Measurements from ENCODE around the gene WNT7B.

The WNT7B gene

DNA sequence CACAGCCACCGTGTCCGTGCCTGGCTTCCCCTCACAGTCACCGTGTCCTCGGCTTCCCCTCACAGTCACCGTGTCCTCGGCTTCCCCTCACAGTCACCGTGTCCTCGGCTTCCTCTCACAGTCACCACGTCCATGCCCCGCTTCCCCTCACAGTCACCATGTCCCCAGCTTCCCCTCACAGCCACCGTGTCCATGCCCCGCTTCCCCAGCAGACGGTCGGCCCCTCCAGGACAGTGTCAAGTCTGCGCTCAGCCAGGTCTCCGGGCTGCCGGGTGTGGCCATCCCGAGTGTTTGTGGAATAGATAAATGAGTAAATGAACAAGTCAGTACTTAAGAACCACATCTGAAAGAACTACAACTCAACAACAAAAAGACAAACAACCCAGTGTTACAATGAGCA is 23.8 kb downstream of the WNT7B start:
- no peak for DNase-seq (ENCODE audit: low spot score)

GRCh38 chr22:45952553-45952952 is 24.4 kb downstream of the WNT7B start:
- no peak for DNase-seq (ENCODE audit: low spot score)

DNA sequence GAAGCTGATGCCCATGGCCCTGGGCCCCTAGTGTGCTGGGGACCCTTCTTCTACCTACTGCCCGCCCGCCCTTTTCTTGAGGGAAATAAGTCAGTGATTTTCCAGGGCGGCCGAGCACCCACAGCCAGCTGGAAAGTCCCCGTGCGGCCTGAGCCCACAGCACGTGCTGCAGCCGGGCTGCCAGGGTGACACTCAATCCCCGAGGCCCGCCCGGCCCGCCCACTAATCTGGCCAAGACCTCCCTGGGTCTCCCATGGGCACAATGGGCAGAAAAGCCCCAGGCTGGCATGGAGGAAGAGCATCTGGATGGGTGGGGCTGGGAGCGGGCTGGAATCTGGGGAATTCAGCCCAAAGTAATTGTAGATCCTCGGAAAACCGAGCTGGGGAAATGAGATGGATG is 24.8 kb downstream of the WNT7B start:
- no peak for DNase-seq (ENCODE audit: low spot score)

GRCh38 chr22:45949891-45950290 is 27.1 kb downstream of the WNT7B start:
- no peak for DNase-seq (ENCODE audit: low spot score)

- DNase-seq (ENCODE audit: low spot score): no peak
Measured at GRCh38 chr22:45949258-45949870, 27.6 kb downstream of the WNT7B start.

DNA sequence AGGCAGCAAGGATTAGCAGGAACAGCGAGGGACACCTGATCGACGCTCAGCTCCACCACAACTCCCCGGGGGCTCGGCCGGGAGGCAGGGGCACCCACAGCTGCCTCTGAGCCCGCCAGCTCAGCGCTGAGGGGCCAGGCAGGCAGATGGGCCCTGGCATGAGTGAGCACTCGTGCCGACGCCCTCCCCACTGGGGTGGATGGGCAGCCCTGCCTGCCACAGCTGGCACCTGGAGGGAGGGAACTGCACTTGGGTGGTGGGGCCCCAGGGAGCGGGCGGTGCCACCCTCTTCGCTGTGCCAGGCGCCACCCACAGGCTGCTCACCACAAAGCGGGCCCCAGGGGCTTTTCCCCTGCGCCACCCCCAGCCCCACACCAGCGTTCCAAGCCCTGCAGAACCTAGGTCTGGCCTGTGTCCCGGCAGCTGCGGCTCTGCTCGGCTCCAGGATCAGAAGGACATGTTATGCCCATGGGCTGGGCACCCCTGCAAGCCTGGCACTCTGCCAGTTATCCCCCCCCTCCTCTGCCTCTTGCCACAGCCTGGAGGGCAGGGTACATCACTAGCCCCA is 28.8 kb downstream of the WNT7B start:
- DNase-seq (ENCODE audit: low spot score): no peak

DNA sequence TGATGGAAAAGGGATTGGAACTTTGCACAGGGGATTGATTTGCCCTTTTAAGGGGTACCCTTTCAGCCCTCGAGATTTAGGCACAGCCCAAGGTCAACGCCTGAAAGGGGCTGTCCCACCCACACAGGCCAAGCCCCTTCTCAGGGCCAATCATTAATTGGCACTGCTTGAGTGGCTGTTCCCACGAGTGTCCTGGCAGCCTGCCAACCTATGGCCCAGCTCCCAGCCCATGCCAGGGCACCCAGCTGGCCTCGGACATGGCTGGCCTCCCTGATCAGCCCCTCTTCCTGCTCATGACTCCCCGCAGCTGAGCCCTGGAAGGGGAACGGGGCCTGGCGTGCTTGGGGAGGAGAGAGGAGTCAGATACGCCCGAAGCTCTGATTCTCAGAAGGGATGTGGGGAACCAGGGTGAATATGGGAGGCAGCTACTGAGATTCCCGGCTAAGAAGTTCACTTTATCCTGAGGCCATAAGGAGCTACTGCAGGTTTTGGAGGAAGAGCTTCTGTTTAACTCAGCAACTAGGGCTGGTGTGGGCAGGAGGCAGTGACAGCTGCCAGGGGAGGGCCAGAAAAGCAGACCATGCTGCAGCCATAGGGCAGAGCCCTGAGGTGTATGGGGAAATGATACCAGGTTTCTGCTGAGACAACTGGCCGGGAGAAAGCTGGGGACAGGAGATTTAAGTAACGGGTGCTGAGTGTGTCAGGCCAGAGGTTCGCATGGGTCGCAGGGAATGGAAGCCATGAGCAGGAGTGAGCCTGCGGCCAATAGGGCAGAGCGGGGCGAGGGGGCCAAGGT is 30.0 kb downstream of the WNT7B start:
- no peak for DNase-seq (ENCODE audit: low spot score)

GRCh38 chr22:45945621-45946106 is 31.3 kb downstream of the WNT7B start:
- DNase-seq (ENCODE audit: low spot score): no peak

DNA sequence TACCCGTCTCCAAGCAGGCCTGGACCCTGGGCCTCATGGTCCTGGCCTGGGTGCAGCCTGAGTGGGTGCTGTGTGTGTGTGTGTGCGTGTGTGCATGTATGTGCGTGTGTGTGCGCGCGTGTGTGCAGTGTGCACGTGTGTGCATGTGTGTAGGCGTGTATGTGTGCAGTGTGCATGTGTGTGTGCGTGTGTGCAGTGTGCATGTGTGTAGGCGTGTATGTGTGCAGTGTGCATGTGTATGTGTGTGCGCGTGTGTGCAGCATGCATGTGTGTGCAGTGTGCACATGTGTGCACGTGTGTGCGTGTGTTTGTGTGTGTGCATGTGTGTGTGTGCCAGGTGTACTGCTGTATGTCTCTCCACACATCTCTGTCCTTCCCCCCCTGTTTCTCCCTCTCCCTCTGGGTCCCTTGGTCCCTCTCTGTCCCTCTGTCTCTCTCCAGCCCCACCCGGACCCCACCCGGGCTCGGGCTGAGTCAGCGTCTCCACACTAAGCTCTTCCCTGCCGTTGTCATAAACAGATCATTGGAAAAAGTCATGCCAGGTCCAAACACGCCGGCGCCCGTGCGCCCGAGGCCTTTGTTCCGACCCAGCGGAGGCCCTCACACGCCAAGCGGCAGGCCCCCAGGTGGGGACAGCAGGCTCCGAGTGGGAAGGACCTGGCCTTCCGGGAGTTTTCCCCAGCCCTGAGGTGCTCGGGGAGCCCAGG is 34.0 kb downstream of the WNT7B start:
- DNase-seq (ENCODE audit: low spot score): no peak

- DNase-seq (ENCODE audit: low spot score): no peak
Measured at GRCh38 chr22:45942344-45942743, 34.6 kb downstream of the WNT7B start.

- DNase-seq (ENCODE audit: low spot score): no peak
Measured at GRCh38 chr22:45938913-45939312, 38.0 kb downstream of the WNT7B start.

DNA sequence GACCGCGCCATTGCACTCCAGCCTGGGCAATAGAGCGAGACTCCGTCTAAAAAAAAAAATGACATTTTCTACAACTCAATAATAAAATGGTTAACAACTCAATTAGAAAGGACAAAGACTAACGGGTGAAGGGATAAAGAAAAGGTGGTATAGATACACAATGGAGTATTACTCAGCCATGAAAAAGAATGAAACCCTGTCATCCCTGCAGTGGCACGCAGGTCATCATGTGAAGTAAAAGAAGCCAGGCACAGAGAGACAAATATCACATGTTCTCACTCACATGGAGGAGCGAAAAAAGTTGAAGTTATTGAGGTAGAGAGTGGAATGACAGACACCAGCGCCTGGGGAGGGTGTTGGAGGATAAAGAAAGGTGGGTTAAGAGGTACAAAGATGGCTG is 39.0 kb downstream of the WNT7B start:
- DNase-seq (ENCODE audit: low spot score): no peak

GRCh38 chr22:45935573-45935972 is 41.4 kb downstream of the WNT7B start:
- no peak for DNase-seq (ENCODE audit: low spot score)

- DNase-seq (ENCODE audit: low spot score): peak; percentile 79
Measured at GRCh38 chr22:45934659-45935341, 42.2 kb downstream of the WNT7B start.

DNA sequence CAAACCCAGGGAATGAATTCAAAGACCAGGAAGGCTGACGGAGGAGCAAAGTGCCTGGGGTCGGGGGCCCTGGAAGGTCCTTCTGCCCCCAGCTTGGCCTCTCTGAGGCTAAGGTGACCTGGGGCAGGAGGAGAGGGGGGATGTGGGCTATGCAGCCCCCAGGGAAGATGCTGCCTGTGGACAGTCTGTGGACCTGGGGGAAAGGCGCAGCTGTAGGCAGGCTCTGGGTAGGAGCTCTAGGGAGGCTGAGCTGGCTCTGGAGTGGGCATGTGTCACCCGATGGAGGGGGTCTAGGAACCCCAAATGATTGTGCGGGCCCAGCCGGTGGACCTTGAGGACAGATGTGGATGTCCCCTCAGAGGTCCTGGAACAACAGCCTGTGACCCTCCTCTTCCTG is 42.8 kb downstream of the WNT7B start:
- DNase-seq (ENCODE audit: low spot score): no peak

DNA sequence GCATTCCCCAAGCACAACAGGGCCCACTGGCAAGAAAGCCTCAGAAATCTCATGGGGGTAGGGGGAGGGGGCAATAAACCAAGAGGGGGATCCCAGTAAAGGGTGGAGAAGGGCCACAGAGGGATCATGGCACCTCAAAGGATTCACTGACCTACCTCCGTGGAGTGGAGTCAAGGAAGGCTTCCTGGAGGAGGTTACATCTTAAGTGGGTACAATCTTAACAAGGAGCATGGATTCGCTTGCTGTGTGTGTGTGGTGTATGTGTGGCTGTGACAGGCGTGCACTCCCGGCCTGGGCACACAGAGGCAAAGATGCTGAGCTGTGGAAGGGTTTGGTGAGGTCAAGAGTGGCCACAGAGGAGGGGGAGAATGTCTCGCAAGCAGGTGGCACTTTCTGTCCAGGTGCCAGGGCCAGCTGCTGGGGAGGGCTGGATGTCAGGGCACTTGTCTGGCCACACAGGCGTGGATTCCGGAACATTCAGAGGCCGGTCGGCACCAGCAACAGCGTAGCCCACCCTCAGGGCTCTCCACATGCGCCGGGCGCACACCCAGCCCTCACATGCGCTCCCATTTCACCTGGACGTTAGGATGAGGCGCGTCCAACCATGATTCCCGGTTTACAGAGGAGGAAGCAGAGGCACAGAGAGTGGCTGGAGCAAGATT is 43.3 kb downstream of the WNT7B start:
- DNase-seq (ENCODE audit: low spot score): no peak

GRCh38 chr22:45932071-45932470 is 44.9 kb downstream of the WNT7B start:
- DNase-seq (ENCODE audit: low spot score): peak; percentile 47

- DNase-seq (ENCODE audit: low spot score): no peak
Measured at GRCh38 chr22:45931042-45931441, 45.9 kb downstream of the WNT7B start.

DNA sequence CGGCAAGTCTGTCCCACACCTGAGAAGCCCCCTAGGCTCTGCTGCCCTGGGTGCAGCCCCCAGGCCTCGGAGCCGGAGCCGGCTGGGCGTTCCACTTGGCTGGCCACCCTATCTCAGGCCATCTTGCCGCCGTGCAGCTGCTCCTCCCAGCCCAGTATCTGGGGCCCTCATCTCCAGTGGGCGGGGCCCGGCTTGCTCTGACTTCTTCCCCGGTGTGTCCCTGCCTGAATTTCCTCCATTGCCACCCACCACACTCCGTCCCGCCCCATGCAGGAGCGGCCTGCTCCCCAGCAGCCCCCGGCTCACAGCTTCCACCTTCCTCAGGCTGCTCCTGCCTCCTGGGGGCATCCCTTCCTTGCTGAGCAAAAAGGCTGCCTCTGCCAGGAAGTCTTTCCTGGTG is 46.6 kb downstream of the WNT7B start:
- DNase-seq (ENCODE audit: low spot score): no peak

DNA sequence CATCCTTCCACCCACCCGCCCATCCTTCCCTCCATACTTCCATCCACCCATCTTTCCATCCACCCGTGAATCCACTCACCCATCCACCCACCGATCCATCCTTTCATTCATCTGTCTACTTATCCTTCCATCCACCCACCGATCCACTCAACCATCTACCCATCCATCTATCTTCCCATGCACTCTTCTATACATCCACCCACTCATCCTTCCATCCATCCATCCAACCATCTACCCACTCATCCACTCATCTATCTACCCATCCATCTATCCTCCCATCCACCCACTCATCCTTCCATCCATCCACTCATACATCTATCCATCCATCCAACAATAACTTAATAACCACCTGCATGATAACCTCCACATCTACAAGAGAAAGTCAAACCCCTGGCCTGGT is 47.3 kb downstream of the WNT7B start:
- DNase-seq (ENCODE audit: low spot score): no peak

- DNase-seq (ENCODE audit: low spot score): no peak
Measured at GRCh38 chr22:45928726-45929368, 48.1 kb downstream of the WNT7B start.

Measured in GM03348 (cell line).